Testis (tissue), 2 donors: ENCODE data around the gene KCNQ5.

Source experiments
- POLR2A ChIP-seq: fragments of 450-650 bp; IDR thresholded peaks from one replicate; pipeline ENCODE4 v1.6.1; 2017; ENCODE audit warnings: antibody characterized with exemption, mild to moderate bottlenecking, moderate library complexity
- TF ChIP-seq, protein P1 (sequence below), 3 experiments: fragments of 450-650 bp in 2 of 3; fragments of 200-600 bp in 1 of 3; sonication (generic) in 1 of 3; IDR thresholded peaks; one replicate each; pipeline ENCODE4 v1.5.1; 2016 to 2019; ENCODE audit warnings: antibody characterized with exemption in 3 of 3, mild to moderate bottlenecking in 2 of 3, moderate library complexity in 1 of 3

DNA sequence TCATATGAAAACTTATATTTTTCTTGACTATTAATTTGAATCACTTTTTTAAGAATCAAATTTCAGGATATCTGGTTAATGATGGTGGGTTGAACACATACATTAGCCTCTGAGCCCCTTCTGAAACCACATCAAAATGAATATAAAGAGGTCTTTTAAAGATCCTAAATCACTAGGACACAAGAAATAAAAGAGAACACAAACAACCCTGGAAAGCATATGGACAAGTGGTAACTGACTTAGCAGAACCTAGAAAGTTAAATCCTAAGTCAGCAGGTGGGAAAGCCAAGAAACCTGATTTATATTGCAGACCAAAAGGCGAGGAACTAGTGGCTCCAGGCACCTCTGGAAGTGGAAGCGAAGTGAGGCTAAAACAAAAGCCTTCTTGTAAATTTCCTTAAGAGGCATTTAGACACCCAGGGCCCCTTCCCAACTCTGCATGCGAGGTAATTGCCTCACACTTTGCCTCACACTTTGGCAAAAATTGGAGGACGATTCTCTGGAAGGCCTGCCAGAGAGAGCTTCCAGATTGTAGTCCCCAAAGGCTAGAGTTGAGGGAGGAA, 309.5 kb downstream of the KCNQ5 start:
- TF ChIP-seq, protein P1, sequence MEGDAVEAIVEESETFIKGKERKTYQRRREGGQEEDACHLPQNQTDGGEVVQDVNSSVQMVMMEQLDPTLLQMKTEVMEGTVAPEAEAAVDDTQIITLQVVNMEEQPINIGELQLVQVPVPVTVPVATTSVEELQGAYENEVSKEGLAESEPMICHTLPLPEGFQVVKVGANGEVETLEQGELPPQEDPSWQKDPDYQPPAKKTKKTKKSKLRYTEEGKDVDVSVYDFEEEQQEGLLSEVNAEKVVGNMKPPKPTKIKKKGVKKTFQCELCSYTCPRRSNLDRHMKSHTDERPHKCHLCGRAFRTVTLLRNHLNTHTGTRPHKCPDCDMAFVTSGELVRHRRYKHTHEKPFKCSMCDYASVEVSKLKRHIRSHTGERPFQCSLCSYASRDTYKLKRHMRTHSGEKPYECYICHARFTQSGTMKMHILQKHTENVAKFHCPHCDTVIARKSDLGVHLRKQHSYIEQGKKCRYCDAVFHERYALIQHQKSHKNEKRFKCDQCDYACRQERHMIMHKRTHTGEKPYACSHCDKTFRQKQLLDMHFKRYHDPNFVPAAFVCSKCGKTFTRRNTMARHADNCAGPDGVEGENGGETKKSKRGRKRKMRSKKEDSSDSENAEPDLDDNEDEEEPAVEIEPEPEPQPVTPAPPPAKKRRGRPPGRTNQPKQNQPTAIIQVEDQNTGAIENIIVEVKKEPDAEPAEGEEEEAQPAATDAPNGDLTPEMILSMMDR (IDR thresholded peaks at IDR 0.05): no peak
- no peak for TF ChIP-seq POLR2A
